ENCODE measurements around the gene CENPK. TPM values are rescaled to one million over a fixed set of nuclear protein-coding genes. Genes with fewer than 3 reads are reported as not detected.
A peak's percentile ranks its signal among the peaks of the same experiment; 100 is the strongest.
"Not testable (repeated sequence)": the region's sequence is repeated elsewhere in the genome, so short reads cannot be mapped to it uniquely, and the experiment has no call there.

Gene CENPK, protein sequence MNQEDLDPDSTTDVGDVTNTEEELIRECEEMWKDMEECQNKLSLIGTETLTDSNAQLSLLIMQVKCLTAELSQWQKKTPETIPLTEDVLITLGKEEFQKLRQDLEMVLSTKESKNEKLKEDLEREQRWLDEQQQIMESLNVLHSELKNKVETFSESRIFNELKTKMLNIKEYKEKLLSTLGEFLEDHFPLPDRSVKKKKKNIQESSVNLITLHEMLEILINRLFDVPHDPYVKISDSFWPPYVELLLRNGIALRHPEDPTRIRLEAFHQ
- polyA plus RNA-seq = 10 to 100 TPM in 2 of 3 donors, 1 to 10 TPM in 1; 3.9 to 17.4 (median 15.4) TPM

DNA sequence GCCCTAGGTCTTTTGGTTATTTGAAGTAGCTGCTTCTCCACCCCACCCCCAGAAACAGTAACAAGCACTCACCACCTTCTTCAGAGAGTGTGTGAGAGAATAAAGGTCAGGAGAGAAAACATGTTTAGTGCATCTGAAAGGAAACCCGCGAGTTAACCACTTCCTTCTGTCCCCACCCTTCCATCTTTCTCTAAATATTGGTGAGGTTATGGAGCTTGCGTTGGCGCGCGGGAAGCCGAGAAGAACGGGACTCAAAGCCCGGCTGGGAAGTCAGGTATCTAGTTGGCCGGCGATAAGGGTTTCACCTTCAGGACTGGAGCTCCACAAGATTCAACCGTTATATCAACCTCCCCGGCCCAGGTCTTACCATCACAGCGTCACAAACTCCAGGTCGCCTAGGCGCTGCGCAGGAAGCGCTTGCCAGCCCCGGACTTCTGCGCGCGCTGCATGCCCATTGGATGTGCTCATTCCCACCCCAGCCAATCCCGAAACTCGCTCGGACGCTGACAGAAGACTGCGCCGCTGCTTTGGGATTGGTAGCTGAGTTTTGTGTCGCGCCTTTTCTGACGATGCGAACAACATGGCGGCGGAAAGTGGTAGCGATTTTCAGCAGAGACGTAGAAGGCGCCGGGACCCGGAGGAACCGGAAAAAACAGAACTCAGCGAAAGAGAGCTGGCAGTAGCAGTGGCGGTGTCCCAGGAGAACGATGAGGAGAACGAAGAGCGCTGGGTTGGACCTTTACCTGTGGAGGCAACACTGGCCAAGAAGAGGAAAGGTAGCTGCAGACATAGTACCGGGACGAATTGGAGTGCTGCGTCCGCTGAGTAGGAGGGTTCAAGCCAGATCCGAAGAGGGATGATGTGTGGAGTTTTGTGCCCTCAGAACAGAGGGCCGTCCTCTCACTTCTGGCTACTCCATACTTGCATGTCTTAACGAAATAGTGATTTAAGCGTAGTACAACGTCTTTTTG is at the start of gene CENPK, which contains the start of gene PPWD1:
Gene CENPK, minus strand, starts transcription at position 438 of the 971 bp plus-strand sequence. CDS start 8,261 bp downstream, outside the sequence.
Gene PPWD1, plus strand, starts transcription at position 566 of the 971 bp plus-strand sequence. Its CDS starts 15 bp downstream, at position 581.
- H3K4me3 Mint-ChIP-seq = peak within 1 kb of the TSS; percentile 91 to 99 (median 98)
- H3K27me3 Mint-ChIP-seq (ENCODE audit: low read depth in 3 of 3) = peaks cover 0 to 14% (median 4%) of the 10 kb centered on the region in 3 donors

DNA sequence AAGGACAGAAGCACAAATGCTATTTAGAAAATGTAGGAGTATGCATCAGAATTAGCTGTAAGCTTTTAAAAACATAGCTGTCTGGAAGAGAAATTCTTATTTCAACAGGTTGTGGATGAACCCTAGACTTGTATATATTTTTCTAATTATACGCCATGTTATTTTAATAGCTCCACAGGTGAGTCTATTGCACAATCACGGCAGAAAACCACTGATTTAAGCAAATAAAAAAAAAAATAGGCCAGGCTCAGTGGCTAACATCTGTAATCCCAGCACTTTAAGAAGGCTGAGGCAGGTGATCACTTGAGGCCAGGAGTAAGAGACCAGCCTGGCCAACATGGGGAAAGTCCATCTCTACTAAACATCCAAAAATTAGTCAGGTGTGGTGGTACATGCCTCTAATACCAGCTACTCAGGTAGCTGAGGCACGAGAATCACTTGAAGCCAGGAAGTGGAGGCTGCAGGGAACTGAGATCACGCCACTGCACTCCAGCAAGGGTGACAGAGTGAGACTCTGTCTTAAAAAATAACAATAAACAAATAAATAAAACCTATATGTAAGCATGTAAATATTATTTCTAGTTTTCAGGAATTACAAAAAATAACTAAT is 49.4 kb upstream of the CENPK start:
- Mint-ChIP-seq H3K9me3 (no peaks in the 10 kb centered on the region), H3K27ac (no peak overlapping the region), H3K4me1 (peaks cover 0 to 36% of the 10 kb centered on the region in 2 donors), H3K4me3 (no peak overlapping the region), H3K36me3 (peaks cover 22 to 49% (median 25%) of the 10 kb centered on the region in 3 donors), H3K27me3 (ENCODE audit: low read depth in 3 of 3) (peaks cover 0 to 1% (median 0%) of the 10 kb centered on the region in 3 donors)
- no peak for DNase-seq

More for the DNA sequence above, at the start of gene CENPK, which contains the start of gene PPWD1:
- peak within 1 kb of the TSS; percentile 97 to 100 (median 98) for H3K27ac Mint-ChIP-seq
- no peaks in the 10 kb centered on the region for H3K9me3 Mint-ChIP-seq
- peak; percentile 90 to 93 (median 92) for DNase-seq
- H3K36me3 Mint-ChIP-seq = peaks cover 4 to 7% (median 5%) of the 10 kb centered on the region in 3 donors
- H3K4me1 Mint-ChIP-seq = peaks cover 36 to 56% of the 10 kb centered on the region in 2 donors

DNA sequence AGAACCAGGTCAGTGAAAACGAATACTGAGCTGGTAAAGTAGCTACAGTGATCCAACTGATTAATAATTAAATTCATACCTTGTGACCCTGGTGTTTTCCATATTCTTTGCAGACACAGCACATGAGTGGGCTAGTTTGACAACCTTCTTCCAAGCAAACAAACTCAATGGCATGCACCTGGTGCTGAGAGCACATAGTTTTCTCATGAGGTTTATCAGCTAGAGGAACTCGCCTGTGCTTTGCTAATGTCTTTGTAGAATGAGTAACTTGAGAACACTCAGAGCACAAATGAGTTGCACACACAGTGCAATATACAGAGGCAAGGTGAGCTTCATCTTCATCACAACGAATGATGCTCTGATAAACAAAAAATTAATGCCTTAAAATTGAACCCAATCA is 48.6 kb upstream of the CENPK start:
- H3K36me3 Mint-ChIP-seq = peaks cover 25 to 54% (median 28%) of the 10 kb centered on the region in 3 donors

DNA sequence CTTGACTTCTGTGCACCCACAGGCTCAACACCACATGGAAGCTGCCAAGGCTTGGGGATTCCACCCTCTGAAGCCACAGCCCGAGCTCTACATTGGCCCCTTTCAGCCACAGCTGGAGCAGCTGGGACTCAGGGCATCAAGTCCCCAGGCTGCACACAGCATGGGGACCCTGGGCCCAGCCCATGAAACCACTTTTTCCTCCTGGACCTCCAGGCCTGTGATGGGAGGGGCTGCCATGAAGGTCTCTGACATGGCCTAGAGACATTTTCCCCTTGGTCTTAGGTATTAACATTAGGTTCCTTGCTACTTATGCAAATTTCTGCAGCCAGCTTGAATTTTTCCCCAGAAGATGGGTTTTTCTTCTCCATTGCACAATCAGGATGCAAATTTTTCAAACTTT is 38.8 kb upstream of the CENPK start:
- H3K4me1 Mint-ChIP-seq; H3K27me3 Mint-ChIP-seq (ENCODE audit: low read depth in 3 of 3); H3K27ac Mint-ChIP-seq; H3K9me3 Mint-ChIP-seq; H3K4me3 Mint-ChIP-seq; DNase-seq: not testable (repeated sequence)
- H3K36me3 Mint-ChIP-seq = peaks cover 43 to 65% (median 44%) of the 10 kb centered on the region in 3 donors

More for the DNA sequence above, 48.6 kb upstream of the CENPK start:
- peaks cover 0 to 3% (median 0%) of the 10 kb centered on the region in 3 donors for H3K27me3 Mint-ChIP-seq (ENCODE audit: low read depth in 3 of 3)
- no peak for DNase-seq
- no peaks in the 10 kb centered on the region for H3K9me3 Mint-ChIP-seq
- H3K27ac Mint-ChIP-seq = no peak overlapping the region
- H3K4me3 Mint-ChIP-seq = no peak overlapping the region
- H3K4me1 Mint-ChIP-seq = peaks cover 0 to 36% of the 10 kb centered on the region in 2 donors

DNA sequence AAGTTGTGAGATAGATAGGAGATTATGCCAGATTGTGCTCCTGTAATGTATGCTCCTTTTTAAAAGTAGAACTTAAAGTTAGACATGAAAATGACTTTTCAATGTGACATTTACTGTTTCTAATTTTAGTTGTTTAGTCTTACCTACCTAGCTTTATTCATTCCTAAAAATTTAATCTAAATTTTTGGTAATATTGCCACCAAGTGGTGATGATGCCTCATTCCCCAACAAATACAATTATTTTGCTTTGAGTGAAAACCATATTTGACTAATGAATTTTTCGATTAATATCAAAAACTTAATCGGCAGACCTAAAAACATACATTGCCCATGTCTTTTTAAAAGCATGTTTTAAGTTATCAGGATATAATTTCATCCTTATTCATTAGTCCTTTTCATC is 25.7 kb upstream of the CENPK start:
- Mint-ChIP-seq H3K4me1 (peaks cover 0 to 12% of the 10 kb centered on the region in 2 donors), H3K9me3 (no peaks in the 10 kb centered on the region), H3K36me3 (peaks cover 16 to 34% (median 16%) of the 10 kb centered on the region in 3 donors)

DNA sequence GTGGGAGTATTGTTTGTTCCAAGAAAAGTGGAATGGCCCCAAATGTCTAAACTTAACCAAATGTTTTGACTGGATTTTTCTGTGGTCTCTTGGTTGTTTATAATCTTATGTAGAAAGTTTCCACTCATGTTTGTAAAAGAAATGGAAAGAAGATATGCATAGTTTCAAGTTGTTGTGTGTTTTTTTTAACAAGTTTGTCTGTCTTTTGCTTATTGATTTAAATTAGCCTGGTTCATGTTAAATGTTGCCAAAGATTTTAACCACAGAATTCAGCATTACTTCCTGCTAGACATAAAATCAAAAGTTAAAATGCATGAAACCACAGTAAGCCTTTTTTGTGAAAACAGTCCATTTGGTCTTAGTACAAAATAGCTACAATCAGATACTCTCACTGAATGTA is 14.2 kb upstream of the CENPK start:
- Mint-ChIP-seq H3K36me3 (peaks cover 4 to 36% (median 33%) of the 10 kb centered on the region in 3 donors), H3K9me3 (no peaks in the 10 kb centered on the region), H3K4me3 (no peak overlapping the region), H3K27me3 (ENCODE audit: low read depth in 3 of 3) (peaks cover 0 to 2% (median 0%) of the 10 kb centered on the region in 3 donors), H3K27ac (no peak overlapping the region), H3K4me1 (peaks cover 9 to 47% of the 10 kb centered on the region in 2 donors)
- no peak for DNase-seq

More for the DNA sequence above, 25.7 kb upstream of the CENPK start:
- no peak for DNase-seq
- Mint-ChIP-seq H3K27me3 (ENCODE audit: low read depth in 3 of 3) (no peaks in the 10 kb centered on the region), H3K27ac (peak overlapping the region in 1 of 6 donors; percentile 7), H3K4me3 (no peak overlapping the region)

DNA sequence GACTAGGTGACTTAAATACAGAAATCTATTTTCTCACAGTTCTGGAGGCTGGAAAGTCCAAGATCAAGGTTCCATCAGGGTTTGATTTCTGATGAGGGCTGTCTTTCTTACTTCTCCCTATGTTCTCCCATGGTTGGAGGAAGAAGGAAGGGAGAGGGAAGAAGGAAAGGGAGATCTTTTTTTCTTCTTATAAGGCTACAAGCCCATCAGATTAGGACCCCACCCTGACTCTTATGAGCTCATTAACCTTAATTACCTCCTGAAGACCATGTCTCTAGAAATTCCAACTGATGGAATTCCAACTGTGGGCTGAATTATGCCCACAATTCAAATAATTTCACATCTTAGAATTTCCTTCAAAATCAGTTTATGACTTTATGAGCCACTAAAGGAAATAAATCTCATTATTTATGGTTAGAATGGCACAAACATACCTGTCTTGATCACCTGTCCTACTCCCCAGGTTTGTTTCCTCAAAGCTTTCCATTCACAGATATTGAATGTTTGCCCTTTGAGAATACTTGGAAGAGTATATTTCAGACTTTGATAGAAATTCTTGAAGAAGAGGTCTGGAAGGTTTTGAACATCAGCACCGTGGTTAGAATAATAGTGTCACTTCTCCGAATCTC is 7.7 kb upstream of the CENPK start:
- no peaks in the 10 kb centered on the region for H3K9me3 Mint-ChIP-seq
- H3K36me3 Mint-ChIP-seq = peaks cover 0 to 24% (median 18%) of the 10 kb centered on the region in 3 donors

DNA sequence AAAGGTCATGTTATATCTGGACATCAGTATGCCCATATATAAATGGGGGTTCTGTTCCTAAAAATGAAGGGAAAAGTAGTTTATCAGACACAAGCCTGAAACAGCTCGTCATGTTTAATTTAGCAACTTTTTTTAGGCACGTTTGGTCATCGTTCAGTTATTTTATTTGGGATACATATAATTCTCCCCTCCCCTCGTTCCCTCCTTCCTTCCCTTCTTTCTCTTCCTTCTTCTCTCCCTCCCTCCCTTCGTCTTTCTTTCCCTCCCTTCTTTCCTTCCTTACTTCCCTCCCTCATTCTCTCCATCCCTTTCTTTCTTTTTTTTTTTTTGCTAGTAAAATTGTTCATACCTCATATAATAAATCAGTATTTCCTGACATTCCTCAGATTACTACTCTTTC is 3.5 kb upstream of the CENPK start:
- H3K36me3 Mint-ChIP-seq = peaks cover 0 to 4% (median 3%) of the 10 kb centered on the region in 3 donors
- peaks cover 0 to 14% (median 5%) of the 10 kb centered on the region in 3 donors for H3K27me3 Mint-ChIP-seq (ENCODE audit: low read depth in 3 of 3)
- H3K9me3 Mint-ChIP-seq = no peaks in the 10 kb centered on the region
- no peak overlapping the region for H3K4me3 Mint-ChIP-seq
- H3K27ac Mint-ChIP-seq = peak overlapping the region in 1 of 6 donors; percentile 70
- H3K4me1 Mint-ChIP-seq = peaks cover 37 to 64% of the 10 kb centered on the region in 2 donors
- no peak for DNase-seq

More for the DNA sequence above, 7.7 kb upstream of the CENPK start:
- no peak overlapping the region for H3K4me3 Mint-ChIP-seq
- H3K27ac Mint-ChIP-seq = no peak overlapping the region
- DNase-seq = no peak
- peaks cover 0 to 2% (median 2%) of the 10 kb centered on the region in 3 donors for H3K27me3 Mint-ChIP-seq (ENCODE audit: low read depth in 3 of 3)
- H3K4me1 Mint-ChIP-seq = peaks cover 11 to 55% of the 10 kb centered on the region in 2 donors

DNA sequence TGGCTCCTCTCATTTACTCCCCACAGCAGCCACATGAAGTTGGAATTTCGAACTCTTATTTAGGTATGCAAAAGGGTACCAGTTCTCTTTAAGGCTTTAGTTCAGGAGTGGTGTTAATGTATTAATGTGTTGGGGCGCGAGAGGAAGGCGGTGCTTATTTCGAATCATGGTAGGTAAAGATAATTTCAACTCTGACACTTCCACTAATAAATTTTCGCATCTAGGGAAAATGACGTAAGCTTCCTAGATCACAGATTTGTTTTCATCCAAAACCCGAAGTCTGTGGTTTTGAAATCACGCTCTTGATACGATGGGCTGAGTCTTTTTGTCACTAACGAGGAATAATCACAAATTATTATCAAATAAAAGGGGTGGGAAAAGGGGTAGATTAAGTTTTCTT is 809 bp upstream of the CENPK start:
- Mint-ChIP-seq H3K27ac (peak overlapping the region; percentile 97 to 100 (median 98)), H3K9me3 (no peaks in the 10 kb centered on the region), H3K36me3 (peaks cover 0 to 3% (median 0%) of the 10 kb centered on the region in 3 donors), H3K4me3 (peak overlapping the region; percentile 91 to 99 (median 98)), H3K4me1 (peaks cover 36 to 63% of the 10 kb centered on the region in 2 donors), H3K27me3 (ENCODE audit: low read depth in 3 of 3) (peaks cover 0 to 14% (median 5%) of the 10 kb centered on the region in 3 donors)
- peak in 1 of 3 donors; percentile 1 for DNase-seq

DNA sequence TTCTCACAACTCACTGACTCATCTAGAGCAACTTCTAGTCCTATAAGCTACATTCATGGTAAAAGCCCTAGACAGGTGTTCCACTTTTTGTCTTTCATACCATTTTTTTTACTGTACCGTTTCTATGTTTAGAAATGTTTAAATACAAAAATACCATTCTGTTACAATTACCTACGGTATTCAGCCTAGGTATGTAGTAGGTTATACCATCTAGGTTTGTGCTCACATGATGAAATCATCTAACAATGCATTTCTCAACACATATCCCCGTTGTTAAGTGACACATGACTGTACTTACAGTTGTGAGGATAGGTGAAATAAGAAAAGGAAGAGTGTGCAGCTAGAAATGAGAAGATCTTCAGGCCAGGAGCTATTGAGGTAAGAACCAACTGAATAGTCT is 6.2 kb downstream of the CENPK start:
- Mint-ChIP-seq H3K4me1 (peaks cover 0 to 8% of the 10 kb centered on the region in 2 donors), H3K36me3 (peaks cover 5 to 15% (median 8%) of the 10 kb centered on the region in 3 donors), H3K9me3 (no peaks in the 10 kb centered on the region), H3K27me3 (ENCODE audit: low read depth in 3 of 3) (no peaks in the 10 kb centered on the region), H3K27ac (no peak overlapping the region), H3K4me3 (no peak overlapping the region)
- no peak for DNase-seq

DNA sequence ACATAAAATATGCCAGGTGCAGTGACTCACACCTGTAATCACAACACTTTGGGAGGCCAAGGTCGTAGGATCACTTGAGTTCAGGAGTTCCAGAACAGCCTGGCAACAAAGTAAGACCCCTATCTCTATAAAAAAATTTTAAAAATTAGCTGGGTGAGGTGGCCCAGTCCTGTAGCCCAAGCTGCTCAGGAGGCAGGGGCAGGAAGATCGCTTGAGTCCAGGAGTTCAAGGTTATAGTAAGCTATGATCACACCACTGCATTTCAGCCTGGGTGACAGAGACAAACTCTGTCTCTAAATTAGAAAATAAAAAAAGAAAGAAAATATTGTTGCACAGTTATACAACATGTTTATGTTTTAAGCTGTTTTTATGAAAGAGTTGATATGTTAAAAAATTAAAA is 6.8 kb downstream of the CENPK start:
- peaks cover 5 to 15% (median 8%) of the 10 kb centered on the region in 3 donors for H3K36me3 Mint-ChIP-seq
- no peak overlapping the region for H3K27ac Mint-ChIP-seq
- no peaks in the 10 kb centered on the region for H3K9me3 Mint-ChIP-seq
- DNase-seq = no peak
- H3K4me3 Mint-ChIP-seq = no peak overlapping the region
- peaks cover 0 to 3% of the 10 kb centered on the region in 2 donors for H3K4me1 Mint-ChIP-seq
- H3K27me3 Mint-ChIP-seq (ENCODE audit: low read depth in 3 of 3) = no peaks in the 10 kb centered on the region

DNA sequence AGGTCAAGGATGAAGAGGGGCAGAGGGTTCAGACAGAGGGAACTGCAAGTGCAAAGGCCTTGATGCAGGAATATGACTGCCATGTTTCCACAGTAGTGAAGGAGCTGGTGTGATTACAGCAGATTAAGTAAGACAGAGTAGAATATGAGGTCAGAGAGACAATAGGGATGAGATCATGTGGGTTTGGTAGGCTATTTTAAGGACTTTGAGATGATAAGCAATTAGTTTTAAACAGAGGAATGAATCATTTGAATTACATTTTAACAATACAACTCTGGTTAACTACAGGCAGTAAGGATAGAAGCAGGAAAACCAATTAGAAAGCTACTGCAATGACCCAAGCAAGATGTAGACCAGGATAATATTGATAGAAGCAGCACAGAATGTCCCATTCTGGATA is 7.7 kb downstream of the CENPK start:
- H3K9me3 Mint-ChIP-seq = no peaks in the 10 kb centered on the region
- no peak for DNase-seq
- peak overlapping the region in 1 of 6 donors; percentile 18 for H3K27ac Mint-ChIP-seq
- peaks cover 5 to 20% (median 11%) of the 10 kb centered on the region in 3 donors for H3K36me3 Mint-ChIP-seq
- no peaks in the 10 kb centered on the region for H3K27me3 Mint-ChIP-seq (ENCODE audit: low read depth in 3 of 3)
- H3K4me3 Mint-ChIP-seq = no peak overlapping the region
- H3K4me1 Mint-ChIP-seq = no peaks in the 10 kb centered on the region

DNA sequence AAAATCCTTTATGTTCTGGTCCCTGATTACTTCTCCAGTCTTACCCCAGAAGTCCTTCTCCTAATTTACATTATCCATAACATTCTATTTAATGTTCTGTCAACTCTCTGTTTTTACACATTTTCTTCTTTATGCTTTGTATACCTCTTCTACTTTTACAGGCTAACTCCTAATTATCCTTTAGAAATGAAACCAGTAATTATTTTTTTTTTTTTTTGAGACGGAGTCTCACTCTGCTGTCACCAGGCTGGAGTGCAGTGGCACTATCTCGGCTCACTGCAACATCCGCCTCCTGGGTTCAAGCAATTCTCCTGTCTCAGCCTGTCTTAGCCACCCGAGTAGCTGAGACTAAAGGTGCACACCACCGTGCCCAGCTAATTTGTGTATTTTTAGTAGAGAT is 9.0 kb downstream of the CENPK start:
- H3K27me3 Mint-ChIP-seq (ENCODE audit: low read depth in 3 of 3) = peaks cover 0 to 1% (median 0%) of the 10 kb centered on the region in 3 donors
- H3K36me3 Mint-ChIP-seq = peaks cover 9 to 27% (median 16%) of the 10 kb centered on the region in 3 donors
- no peak overlapping the region for H3K27ac Mint-ChIP-seq
- no peaks in the 10 kb centered on the region for H3K9me3 Mint-ChIP-seq
- no peak overlapping the region for H3K4me3 Mint-ChIP-seq
- no peaks in the 10 kb centered on the region for H3K4me1 Mint-ChIP-seq
- no peak for DNase-seq

Measured in immature natural killer cell (primary cell).